K562 (cell line): Measurements from ENCODE around the gene MAU2. TPM values are rescaled to one million over a fixed set of nuclear protein-coding genes. Genes with fewer than 3 reads are reported as not detected.
"Not testable (repeated sequence)": the region's sequence is repeated elsewhere in the genome, so short reads cannot be mapped to it uniquely, and the experiment has no call there.

Source experiments
- ATAC-seq: fragments of 200-7000 bp; cut with Tn5 transposase; 3 replicates; pipeline ENCODE4 v1.9.1; 2020; ENCODE audit warnings: moderate library complexity
- BruUV-seq: library from RNA; stranded (reverse); fragments of 400-500 nt; replicated peaks from 2 replicates; lab custom pipeline; 2021; lab: Mats Ljungman, UMichigan
- CTCF ChIA-PET: fragments of 300-600 bp; formaldehyde crosslinking; extraction: SDS; loops from one replicate; lab custom pipeline; 2021; ENCODE audit warnings: low intra/inter-chr PET ratio; lab: Yijun Ruan, JAX
- POLR2A ChIA-PET: fragments of 300-600, 350-650 bp; sonication (Branson Sonifier 250); formaldehyde crosslinking; extraction: SDS; loops from one replicate; lab custom pipeline; 2021; ENCODE audit warnings: antibody characterized with exemption, inconsistent platforms; lab: Yijun Ruan, JAX
- DNase-seq, 4 experiments: peaks; one replicate each; pipeline versions ENCODE4 v3.0.0 to v3.0.0-alpha.2; 2011 to 2018; ENCODE audit warnings: low spot score in 3 of 4, mixed read lengths in 3 of 4; ENCODE audit errors: extremely low read depth in 1 of 4
- FAIRE-seq: peaks from 2 replicates; lab custom pipeline; 2011; peaks lifted over from hg19 to GRCh38; lab: Jason Lieb, UNC
- H2AFZ ChIP-seq: 2 replicates; pipeline ENCODE4 v1.6.0; 2011; ENCODE audit warnings: low read depth, low read length, control low read depth, inconsistent platforms
- H3K27ac ChIP-seq: fragments of 200-600 bp; 3 replicates; pipeline ENCODE4 v1.8.0; 2011; ENCODE audit warnings: low read depth, mild to moderate bottlenecking, control low read depth, inconsistent platforms, low read length, moderate library complexity, mixed read lengths; ENCODE audit errors: extremely low read depth
- H3K27me3 ChIP-seq, 2 experiments: fragments of 300-600 bp in 1 of 2; 2 replicates in 1 of 2; 3 replicates in 1 of 2; pipeline versions ENCODE4 v1.6.0 to v1.8.0; 2011; ENCODE audit warnings: inconsistent platforms in 2 of 2, low read length in 2 of 2, mild to moderate bottlenecking in 1 of 2, mixed read lengths in 1 of 2, moderate library complexity in 1 of 2; ENCODE audit not compliant: control insufficient read depth in 2 of 2, insufficient read depth in 2 of 2
- H3K36me3 ChIP-seq: fragments of 300-600 bp; 3 replicates; pipeline ENCODE4 v1.8.0; 2011; ENCODE audit warnings: mild to moderate bottlenecking, low read length, inconsistent platforms; ENCODE audit not compliant: control insufficient read depth, insufficient read depth
- H3K4me1 ChIP-seq, 2 experiments: fragments of 200-600 bp in 1 of 2; replicated peaks in 1 of 2; 2 replicates in 1 of 2; 3 replicates in 1 of 2; pipeline versions ENCODE4 v1.5.1 to v1.8.0; 2011; ENCODE audit warnings: inconsistent platforms in 2 of 2, low read length in 2 of 2, mild to moderate bottlenecking in 1 of 2, mixed read lengths in 1 of 2, moderate library complexity in 1 of 2; ENCODE audit not compliant: control insufficient read depth in 2 of 2, insufficient read depth in 2 of 2
- H3K4me2 ChIP-seq: 2 replicates; pipeline ENCODE4 v1.6.1; 2011; ENCODE audit warnings: low read length, control low read depth, inconsistent platforms, mixed read lengths; ENCODE audit not compliant: insufficient read depth
- H3K4me3 ChIP-seq: fragments of 200-600 bp; sonication (generic), shearing (Covaris generic); 2 replicates; pipeline ENCODE4 v1.5.1; 2016; ENCODE audit warnings: control low read depth, inconsistent platforms
- H3K79me2 ChIP-seq: fragments of 200-600 bp; 3 replicates; pipeline ENCODE4 v1.8.0; 2011; ENCODE audit warnings: low read length, inconsistent platforms; ENCODE audit not compliant: control insufficient read depth, insufficient read depth
- H3K9ac ChIP-seq, 2 experiments: 2 replicates each; pipeline versions ENCODE4 v1.6.0 to v1.6.1; 2011; ENCODE audit warnings: low read depth in 2 of 2, low read length in 2 of 2, control low read depth in 1 of 2, inconsistent platforms in 1 of 2, mild to moderate bottlenecking in 1 of 2, mixed read lengths in 1 of 2; ENCODE audit not compliant: insufficient read depth in 1 of 2
- H3K9me1 ChIP-seq: one replicate; pipeline ENCODE4 v1.6.0; 2011; ENCODE audit warnings: inconsistent platforms, mild to moderate bottlenecking, low read length, moderate library complexity; ENCODE audit not compliant: control insufficient read depth, insufficient read depth
- H3K9me3 ChIP-seq: replicated peaks from 2 replicates; pipeline ENCODE4 v1.5.1; 2011; ENCODE audit warnings: low read depth, low read length, inconsistent platforms; ENCODE audit not compliant: control insufficient read depth, insufficient read depth
- H4K20me1 ChIP-seq: replicated peaks from 2 replicates; pipeline ENCODE4 v1.6.1; 2011; ENCODE audit warnings: low read length, inconsistent platforms, mixed read lengths; ENCODE audit not compliant: control insufficient read depth, insufficient read depth
- AFF4 ChIP-seq: sonication (generic); formaldehyde crosslinking; IDR thresholded peaks from 2 replicates; pipeline ENCODE4 v1.8.0; 2023; ENCODE audit warnings: mild to moderate bottlenecking, missing genetic modification reagents
- SMARCA4 ChIP-seq: fragments of 450-650 bp; IDR thresholded peaks from 2 replicates; pipeline ENCODE4 v1.6.1; 2016
- SNAPC5 ChIP-seq: fragments of 250-450 bp; sonication (Bioruptor Pico); IDR thresholded peaks from 2 replicates; pipeline ENCODE4 v1.8.0; 2021; ENCODE audit warnings: moderate library complexity, mild to moderate bottlenecking, inconsistent platforms
- STAT6 ChIP-seq: sonication (generic); formaldehyde crosslinking; IDR thresholded peaks from 2 replicates; pipeline ENCODE4 v1.8.1; 2023; ENCODE audit warnings: mild to moderate bottlenecking, missing genetic modification reagents
- ZNF121 ChIP-seq: sonication (generic); formaldehyde crosslinking; conservative IDR thresholded peaks from 2 replicates; pipeline ENCODE4 v1.8.0; 2022; ENCODE audit warnings: missing genetic modification reagents
- ZNF766 ChIP-seq: fragments of 200-800 bp; sonication (Bioruptor generic); conservative IDR thresholded peaks from 2 replicates; pipeline ENCODE4 v1.6.1; 2016; ENCODE audit warnings: missing genetic modification characterization, missing compliant biosample characterization
- WGBS: fragments of 100-300 bp; shearing (Covaris generic); methylation state at CpG from one replicate; pipeline ENCODE4 v1.1.6; 2016; ENCODE audit warnings: low coverage, mixed read lengths; ENCODE audit not compliant: insufficient coverage; ENCODE audit errors: missing lambda C conversion rate; 5-methylcytosine and 5-hydroxymethylcytosine counted together
- in situ Hi-C: fragments of 300-500 bp; cut with MboI; formaldehyde crosslinking; loops from 4 replicates; pipeline ENCODE4 v1.15.0; 2018; ENCODE audit warnings: inconsistent platforms, mixed read lengths
- intact Hi-C: fragments of 100-400 bp; cut with micrococcal nuclease; formaldehyde crosslinking; loops from 2 replicates; pipeline ENCODE4 v1.14.2; 2022
- polyA plus RNA-seq, 8 experiments: library from polyadenylated mRNA; depleted of rRNA in 4 of 8; stranded (reverse) in 5 of 8; unstranded in 3 of 8; fragments of >200 nt; fragmentation: Nextera tagmentation in 2 of 8; fragmentation: Illumina TruSeq in 1 of 8; extraction: Ambion mirVana in 2 of 8; extraction: Trizol in 1 of 8; gene quantifications; 2 replicates each; pipeline versions ENCODE4 v1.2.1 to v1.2.3, GENCODE V29; 2011 to 2014; ENCODE audit warnings: inconsistent platforms in 1 of 8, missing spikeins in 1 of 8
- total RNA-seq, 7 experiments: library from RNA; depleted of rRNA in 6 of 7; stranded (reverse); fragments of >200 nt in 6 of 7; fragmentation: Illumina TruSeq in 2 of 7; extraction: Trizol in 2 of 7; gene quantifications; 2 replicates each; pipeline versions ENCODE4 v1.2.1 to v1.2.3, GENCODE V29; 2011 to 2021; ENCODE audit warnings: low replicate concordance in 1 of 7
- TF ChIP-seq, protein P1 (sequence below): fragments of 450-650 bp; formaldehyde crosslinking; IDR thresholded peaks from 2 replicates; pipeline ENCODE4 v1.4.0; 2020; ENCODE audit warnings: mild to moderate bottlenecking

MAU2 gene
- total and polyA plus RNA-seq, 9 of the 15 experiments (the other 6 are each of a cell fraction or from before 2014, with no cell fraction given): 1.2 to 48.1 (median 19.4) TPM

GRCh38 chr19:19350756-19351155 is 30.1 kb downstream of the MAU2 start:
- H3K36me3 ChIP-seq: peaks cover 74% of the 10 kb centered on the region; the same call in 2 of the 3 replicates
- H4K20me1 ChIP-seq, H3K4me2 ChIP-seq, H3K9me1 ChIP-seq, CTCF ChIA-PET, H2AFZ ChIP-seq, H3K79me2 ChIP-seq, H3K4me3 ChIP-seq, H3K27ac ChIP-seq, intact Hi-C loops, BruUV-seq, H3K27me3 ChIP-seq, FAIRE-seq, H3K4me1 ChIP-seq, DNase-seq, ATAC-seq, in situ Hi-C loops, H3K9ac ChIP-seq, H3K9me3 ChIP-seq: not testable (repeated sequence)
- peak; percentile 57; the same call in 1 of the 2 replicates for TF ChIP-seq ZNF121
- WGBS: 93% methylated on average over 4 of the region's 8 CpGs
- POLR2A ChIA-PET: interaction anchor here (0.9 to 1.2 kb wide), 3 partner anchors 9 to 29 kb away, joined by 3 to 4 read pairs (median 4); no protein-coding TSS in a partner anchor

DNA sequence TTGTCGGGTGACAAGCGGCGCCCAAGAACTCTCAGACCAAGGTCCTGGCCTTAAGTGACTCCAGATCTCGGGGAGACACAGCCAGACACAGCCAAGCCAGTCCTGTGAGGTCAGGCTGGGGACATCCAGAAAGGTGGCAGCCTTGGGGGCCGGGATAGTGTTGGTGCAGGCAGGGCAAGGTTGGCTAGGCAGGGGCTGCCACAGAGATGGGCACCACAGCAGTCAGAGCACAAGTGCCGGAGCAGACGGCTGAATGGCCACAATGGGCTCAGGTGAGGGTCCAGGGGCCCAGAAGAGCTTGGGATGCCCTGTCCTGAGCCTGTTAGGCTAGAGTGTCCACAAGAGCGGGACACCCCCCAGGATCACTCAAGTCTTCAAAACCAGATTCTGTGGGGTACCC is 32.2 kb downstream of the MAU2 start:
- POLR2A ChIA-PET: interaction anchor here (1.0 kb wide), 1 partner anchor 18 kb away, joined by 3 read pairs; no protein-coding TSS in a partner anchor
- no peaks in the 10 kb centered on the region for H3K9me1 ChIP-seq
- TF ChIP-seq, protein P1, sequence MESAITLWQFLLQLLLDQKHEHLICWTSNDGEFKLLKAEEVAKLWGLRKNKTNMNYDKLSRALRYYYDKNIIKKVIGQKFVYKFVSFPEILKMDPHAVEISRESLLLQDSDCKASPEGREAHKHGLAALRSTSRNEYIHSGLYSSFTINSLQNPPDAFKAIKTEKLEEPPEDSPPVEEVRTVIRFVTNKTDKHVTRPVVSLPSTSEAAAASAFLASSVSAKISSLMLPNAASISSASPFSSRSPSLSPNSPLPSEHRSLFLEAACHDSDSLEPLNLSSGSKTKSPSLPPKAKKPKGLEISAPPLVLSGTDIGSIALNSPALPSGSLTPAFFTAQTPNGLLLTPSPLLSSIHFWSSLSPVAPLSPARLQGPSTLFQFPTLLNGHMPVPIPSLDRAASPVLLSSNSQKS: no peak
- no peak for TF ChIP-seq SMARCA4
- TF ChIP-seq SNAPC5 (CRISPR knock-in tag): no peak
- TF ChIP-seq ZNF766 (CRISPR knock-in tag): no peak
- no peak for TF ChIP-seq AFF4
- no peak for TF ChIP-seq STAT6

More for the DNA sequence above, 32.2 kb downstream of the MAU2 start:
- Histone ChIP-seq H3K4me2 (no peak overlapping the region), H3K9ac (peak overlapping the region in 1 of 2 experiments; percentile 64; a peak in 1 of 4 replicates), H3K27ac (no peak overlapping the region), H4K20me1 (no peaks in the 10 kb centered on the region), H3K4me1 (peaks cover 0 to 11% of the 10 kb centered on the region in 2 experiments; a peak in 2 of 5 replicates), H3K4me3 (no peak overlapping the region), H2AFZ (no peak overlapping the region), H3K27me3 (no peaks in the 10 kb centered on the region), H3K79me2 (no peaks in the 10 kb centered on the region), H3K36me3 (peaks cover 65% of the 10 kb centered on the region; the same call in 2 of the 3 replicates), H3K9me3 (no peaks in the 10 kb centered on the region)
- ATAC-seq (no peak), DNase-seq (no peak), FAIRE-seq (no peak)
- WGBS: 95% methylated on average over 7 of the region's 8 CpGs
- no TSS peak for BruUV-seq
- CTCF ChIA-PET: no interaction called here
- in situ Hi-C loops: no loop called here
- intact Hi-C loops: no loop called here
